Keratinocyte (primary cell): ENCODE results near the gene DAGLA. TPM values are rescaled to one million over a fixed set of nuclear protein-coding genes. Genes with fewer than 3 reads are reported as not detected.

Experiments
- DNase-seq: peaks from one replicate; pipeline ENCODE4 v3.0.0-alpha.2; 2011; ENCODE audit warnings: low read depth, missing footprints, low spot score
- FAIRE-seq: peaks from 2 replicates; lab custom pipeline; 2011; peaks lifted over from hg19 to GRCh38; lab: Jason Lieb, UNC
- H2AFZ ChIP-seq: 2 replicates; pipeline ENCODE4 v1.6.0; 2012; ENCODE audit warnings: low read length, control low read depth, inconsistent platforms; ENCODE audit not compliant: control insufficient read depth
- H3K27ac ChIP-seq: 2 replicates; pipeline ENCODE4 v1.5.1; 2011; ENCODE audit warnings: low read length; ENCODE audit not compliant: control insufficient read depth, insufficient read depth
- H3K27me3 ChIP-seq: 3 replicates; pipeline ENCODE4 v1.6.0; 2011; ENCODE audit warnings: low read length; ENCODE audit not compliant: control insufficient read depth, insufficient read depth; ENCODE audit errors: extremely low read depth
- H3K36me3 ChIP-seq, 2 experiments: 2 replicates in 1 of 2; 3 replicates in 1 of 2; pipeline ENCODE4 v1.5.1; 2011; ENCODE audit warnings: low read length in 2 of 2, mild to moderate bottlenecking in 1 of 2; ENCODE audit not compliant: control insufficient read depth in 2 of 2, insufficient read depth in 2 of 2; ENCODE audit errors: extremely low read depth in 1 of 2
- H3K4me1 ChIP-seq: 3 replicates; pipeline ENCODE4 v1.5.1; 2011; ENCODE audit warnings: low read length; ENCODE audit not compliant: control insufficient read depth, insufficient read depth; ENCODE audit errors: extremely low read depth
- H3K4me2 ChIP-seq: 3 replicates; pipeline ENCODE4 v1.6.0; 2011; ENCODE audit warnings: low read depth, low read length; ENCODE audit not compliant: control insufficient read depth, insufficient read depth; ENCODE audit errors: extremely low read depth
- H3K4me3 ChIP-seq, 3 experiments: fragments of 200-600 bp in 1 of 3; sonication (generic) in 1 of 3; 2 replicates in 2 of 3; 3 replicates in 1 of 3; pipeline ENCODE4 v1.5.1; 2011 to 2016; ENCODE audit warnings: low read length in 3 of 3, mild to moderate bottlenecking in 3 of 3, control low read depth in 2 of 3, inconsistent platforms in 1 of 3, low read depth in 1 of 3, mixed read lengths in 1 of 3, mixed run types in 1 of 3, moderate library complexity in 1 of 3; ENCODE audit not compliant: control insufficient read depth in 2 of 3, insufficient read depth in 2 of 3; ENCODE audit errors: extremely low read depth in 1 of 3
- H3K79me2 ChIP-seq: 2 replicates; pipeline ENCODE4 v1.6.0; 2012; ENCODE audit warnings: low read length; ENCODE audit not compliant: control insufficient read depth, insufficient read depth
- H3K9ac ChIP-seq: 3 replicates; pipeline ENCODE4 v1.6.0; 2011; ENCODE audit warnings: low read length; ENCODE audit not compliant: control insufficient read depth, insufficient read depth; ENCODE audit errors: extremely low read depth
- H3K9me1 ChIP-seq: 3 replicates; pipeline ENCODE4 v1.6.0; 2011; ENCODE audit warnings: low read length; ENCODE audit not compliant: control insufficient read depth, insufficient read depth; ENCODE audit errors: extremely low read depth
- H3K9me3 ChIP-seq: 2 replicates; pipeline ENCODE4 v1.5.1; 2012; ENCODE audit warnings: low read depth, low read length; ENCODE audit not compliant: control insufficient read depth
- H4K20me1 ChIP-seq: 3 replicates; pipeline ENCODE4 v1.6.0; 2011; ENCODE audit warnings: low read length; ENCODE audit not compliant: control insufficient read depth, insufficient read depth; ENCODE audit errors: extremely low read depth
- CTCF ChIP-seq, 3 experiments: IDR thresholded peaks in 1 of 3; conservative IDR thresholded peaks in 1 of 3; optimal IDR thresholded peaks in 1 of 3; 2 replicates in 2 of 3; 3 replicates in 1 of 3; pipeline versions ENCODE3 to v1.5.1; 2011; ENCODE audit warnings: low read length in 3 of 3, mild to moderate bottlenecking in 3 of 3, moderate library complexity in 2 of 3, control low read depth in 1 of 3, inconsistent platforms in 1 of 3; ENCODE audit not compliant: insufficient read depth in 2 of 3; ENCODE audit errors: extremely low read depth in 1 of 3
- EZH2 ChIP-seq: IDR thresholded peaks from one replicate; pipeline ENCODE4 v1.6.1; 2012; ENCODE audit warnings: inconsistent platforms, mild to moderate bottlenecking, low read length, moderate library complexity
- dilution Hi-C: fragments of 300-500 bp; cut with MboI; formaldehyde crosslinking; loops from one replicate; pipeline ENCODE4 v1.7.0; 2020; ENCODE audit warnings: low sequenced_read_pairs; ENCODE audit not compliant: extremely low pct_ligation_motif_present
- polyA plus RNA-seq, 5 experiments: library from polyadenylated mRNA; depleted of rRNA in 3 of 5; stranded (reverse) in 3 of 5; stranded (forward) in 1 of 5; unstranded in 1 of 5; fragments of >200 nt; gene quantifications; 1 replicate in 1 of 5; 2 replicates in 3 of 5; 3 replicates in 1 of 5; pipeline versions ENCODE4 v1.2.1 to v1.2.3, GENCODE V29; 2011 to 2012; ENCODE audit warnings: missing spikeins in 2 of 5, low read depth in 1 of 5, low replicate concordance in 1 of 5

DAGLA gene
- polyA plus RNA-seq, 1 donor (not counting 4 experiments of a cell fraction or from before 2014, with no cell fraction given), result 0.03 TPM

GRCh38 chr11:61699737-61700160, 19.6 kb downstream of the DAGLA start:
- FAIRE-seq, result no peak

GRCh38 chr11:61700212-61700611, 20.0 kb downstream of the DAGLA start:
- Histone ChIP-seq H3K36me3 (no peaks in the 10 kb centered on the region), H4K20me1 (peaks cover 8% of the 10 kb centered on the region), H3K4me2 (no peak overlapping the region), H3K9ac (no peak overlapping the region), H3K4me3 (no peak overlapping the region), H3K9me3 (no peaks in the 10 kb centered on the region), H3K27ac (no peak overlapping the region), H3K79me2 (no peaks in the 10 kb centered on the region), H3K9me1 (peaks cover 2% of the 10 kb centered on the region), H3K4me1 (peaks cover 39% of the 10 kb centered on the region), H3K27me3 (peaks cover 32% of the 10 kb centered on the region), H2AFZ (no peak overlapping the region)
- TF ChIP-seq CTCF (optimal IDR thresholded peaks at IDR 0.05 in 1 of 3, IDR thresholded peaks at IDR 0.05 in 1 of 3, conservative IDR thresholded peaks at IDR 0.05 in 1 of 3; ENCODE audit: extremely low read depth in 1 of 3, insufficient read depth in 2 of 3, low read length in 3 of 3) (no peak), EZH2 (no peak)
- DNase-seq, result no peak
- dilution Hi-C loops, result no loop called here
- peak; percentile 26 for FAIRE-seq

More at GRCh38 chr11:61699737-61700160, 19.6 kb downstream of the DAGLA start:
- no peak for DNase-seq
- peaks cover 27% of the 10 kb centered on the region for H3K27me3 ChIP-seq
- H3K4me1 ChIP-seq, result peaks cover 39% of the 10 kb centered on the region
- no peaks in the 10 kb centered on the region for H3K9me3 ChIP-seq
- TF ChIP-seq EZH2 (no peak), CTCF (optimal IDR thresholded peaks at IDR 0.05 in 1 of 3, IDR thresholded peaks at IDR 0.05 in 1 of 3, conservative IDR thresholded peaks at IDR 0.05 in 1 of 3; ENCODE audit: extremely low read depth in 1 of 3, insufficient read depth in 2 of 3, low read length in 3 of 3) (no peak)
- no peak overlapping the region for H3K4me3 ChIP-seq
- peaks cover 8% of the 10 kb centered on the region for H4K20me1 ChIP-seq
- H2AFZ ChIP-seq, result no peak overlapping the region
- no peak overlapping the region for H3K4me2 ChIP-seq
- dilution Hi-C loops, result no loop called here
- H3K9ac ChIP-seq, result no peak overlapping the region
- no peak overlapping the region for H3K27ac ChIP-seq
- H3K9me1 ChIP-seq, result peaks cover 2% of the 10 kb centered on the region
- no peaks in the 10 kb centered on the region for H3K79me2 ChIP-seq
- H3K36me3 ChIP-seq, result no peaks in the 10 kb centered on the region
